Coronary artery (tissue), 2 donors: ENCODE measurements around the gene ADNP2.

Source experiments
- DNase-seq: peaks from one replicate; pipeline ENCODE4 v3.0.0-alpha.2; 2017; ENCODE audit warnings: low spot score
- H3K27ac ChIP-seq, 2 donors: fragments of 200-600 bp; sonication (generic); one replicate each; pipeline ENCODE4 v1.5.1; 2016 to 2019
- H3K4me3 ChIP-seq: fragments of 200-600 bp; sonication (generic); 2 replicates; pipeline ENCODE4 v1.5.1; 2016; ENCODE audit warnings: mild to moderate bottlenecking, moderate library complexity
- TF ChIP-seq, protein P1 (sequence below): fragments of 200-600 bp; sonication (generic); IDR thresholded peaks from one replicate; pipeline ENCODE4 v1.5.1; 2019; ENCODE audit warnings: antibody characterized with exemption

Gene ADNP2

GRCh38 chr18:80149667-80150066, 40.6 kb downstream of the ADNP2 start:
- Histone ChIP-seq H3K4me3 (no peak overlapping the region), H3K27ac (no peak overlapping the region)
- DNase-seq: no peak
- TF ChIP-seq, protein P1, sequence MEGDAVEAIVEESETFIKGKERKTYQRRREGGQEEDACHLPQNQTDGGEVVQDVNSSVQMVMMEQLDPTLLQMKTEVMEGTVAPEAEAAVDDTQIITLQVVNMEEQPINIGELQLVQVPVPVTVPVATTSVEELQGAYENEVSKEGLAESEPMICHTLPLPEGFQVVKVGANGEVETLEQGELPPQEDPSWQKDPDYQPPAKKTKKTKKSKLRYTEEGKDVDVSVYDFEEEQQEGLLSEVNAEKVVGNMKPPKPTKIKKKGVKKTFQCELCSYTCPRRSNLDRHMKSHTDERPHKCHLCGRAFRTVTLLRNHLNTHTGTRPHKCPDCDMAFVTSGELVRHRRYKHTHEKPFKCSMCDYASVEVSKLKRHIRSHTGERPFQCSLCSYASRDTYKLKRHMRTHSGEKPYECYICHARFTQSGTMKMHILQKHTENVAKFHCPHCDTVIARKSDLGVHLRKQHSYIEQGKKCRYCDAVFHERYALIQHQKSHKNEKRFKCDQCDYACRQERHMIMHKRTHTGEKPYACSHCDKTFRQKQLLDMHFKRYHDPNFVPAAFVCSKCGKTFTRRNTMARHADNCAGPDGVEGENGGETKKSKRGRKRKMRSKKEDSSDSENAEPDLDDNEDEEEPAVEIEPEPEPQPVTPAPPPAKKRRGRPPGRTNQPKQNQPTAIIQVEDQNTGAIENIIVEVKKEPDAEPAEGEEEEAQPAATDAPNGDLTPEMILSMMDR: no peak

DNA sequence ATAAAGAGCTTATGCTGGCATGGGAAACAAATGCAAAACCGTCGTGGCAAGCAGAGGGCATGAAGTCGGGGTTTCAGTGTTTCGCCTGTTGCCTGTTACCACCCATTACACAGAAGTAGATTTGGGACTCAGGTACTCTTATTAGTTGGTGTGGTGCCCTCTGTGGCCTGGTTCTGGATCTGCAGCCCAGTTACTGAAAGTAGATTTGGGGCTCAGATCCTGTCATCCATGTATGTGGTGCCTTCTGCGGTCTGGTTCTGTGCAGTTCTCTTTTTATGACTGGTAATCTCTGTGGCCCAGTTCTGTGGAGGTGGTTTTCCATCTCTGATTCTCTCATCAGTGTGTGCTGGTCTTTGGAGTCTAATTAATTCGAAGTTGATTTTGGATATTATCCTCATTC, 45.2 kb downstream of the ADNP2 start:
- H3K27ac ChIP-seq: no peak overlapping the region
- DNase-seq: no peak

GRCh38 chr18:80157708-80158343, 48.8 kb downstream of the ADNP2 start:
- TF ChIP-seq, protein P1: peak; percentile 81
- Histone ChIP-seq H3K27ac (no peak overlapping the region), H3K4me3 (no peak overlapping the region)
- DNase-seq: no peak

More for the DNA sequence above, 45.2 kb downstream of the ADNP2 start:
- TF ChIP-seq, protein P1: no peak
- H3K4me3 ChIP-seq: no peak overlapping the region

DNA sequence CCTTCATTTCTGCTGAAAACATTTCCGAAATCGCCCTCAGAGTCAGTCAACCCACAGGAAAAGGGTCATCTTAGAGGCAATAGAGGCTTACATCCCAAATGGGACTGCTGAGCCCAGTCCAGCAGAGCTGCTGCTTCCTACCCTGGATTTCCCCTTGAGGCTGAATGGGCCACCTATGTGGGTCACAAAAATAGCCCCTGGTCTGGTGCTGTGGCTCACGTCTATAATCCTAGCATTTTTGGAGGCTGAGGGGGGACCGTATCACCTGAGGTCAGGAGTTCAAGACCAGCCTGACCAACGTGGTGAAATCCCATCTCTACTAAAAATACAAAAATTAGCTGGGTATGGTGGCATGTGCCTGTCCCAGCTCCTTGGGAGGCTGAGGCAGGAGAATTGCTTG, 49.3 kb downstream of the ADNP2 start:
- Histone ChIP-seq H3K27ac (no peak overlapping the region), H3K4me3 (no peak overlapping the region)
- DNase-seq: no peak
- TF ChIP-seq, protein P1: no peak

GRCh38 chr18:80159713-80160636, 50.9 kb downstream of the ADNP2 start:
- Histone ChIP-seq H3K4me3 (peak overlapping the region; percentile 40), H3K27ac (no peak overlapping the region)
- DNase-seq: peak; percentile 50
- TF ChIP-seq, protein P1: no peak

DNA sequence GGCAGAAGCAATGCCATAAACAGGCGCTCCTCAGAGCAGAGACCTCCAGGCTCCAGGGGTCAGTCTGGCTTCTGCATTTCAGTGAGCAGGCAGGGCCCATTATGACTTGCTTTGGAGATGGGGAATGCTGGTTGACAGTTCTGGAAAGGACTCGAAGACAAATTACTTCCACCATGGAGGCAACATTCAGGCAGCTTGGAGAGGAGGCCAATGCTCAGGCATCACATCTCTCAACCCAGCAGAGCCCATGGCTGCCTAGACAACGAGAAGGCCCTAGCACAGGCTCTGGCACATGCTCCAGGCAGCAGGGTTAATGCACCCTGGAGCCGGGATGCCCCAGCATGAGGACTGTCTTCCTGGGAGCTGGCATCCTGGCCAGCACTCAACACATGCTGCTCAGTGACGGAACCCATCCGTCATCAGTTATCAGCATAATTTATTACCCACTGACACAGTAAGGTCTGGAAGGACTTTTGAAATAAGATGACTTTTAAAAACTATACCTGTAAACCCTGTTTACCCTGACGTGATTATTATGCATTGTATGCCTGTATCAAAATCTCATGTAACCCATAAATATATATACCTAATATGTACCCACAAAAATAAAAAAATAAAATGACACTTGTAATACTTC, 52.8 kb downstream of the ADNP2 start:
- no peak overlapping the region for H3K4me3 ChIP-seq
- no peak overlapping the region for H3K27ac ChIP-seq
- peak; percentile 62 for DNase-seq
- TF ChIP-seq, protein P1: no peak
